Transverse colon (tissue), 3 donors: ENCODE results near the gene STAC3.

Source experiments
- CTCF ChIP-seq, 5 experiments: fragments of 200-600 bp in 3 of 5; fragments of 450-650 bp in 2 of 5; sonication (generic) in 3 of 5; IDR thresholded peaks; 1 replicate in 2 of 5; 2 replicates in 3 of 5; pipeline ENCODE4 v1.5.1; 2016 to 2017; ENCODE audit warnings: antibody characterized with exemption in 5 of 5, inconsistent platforms in 3 of 5, mild to moderate bottlenecking in 2 of 5, moderate library complexity in 1 of 5
- POLR2A ChIP-seq: fragments of 450-650 bp; IDR thresholded peaks from one replicate; pipeline ENCODE4 v1.6.1; 2016; ENCODE audit warnings: antibody characterized with exemption, mild to moderate bottlenecking, moderate library complexity

GRCh38 chr12:57221169-57221917, 29.6 kb downstream of the STAC3 start:
- TF ChIP-seq POLR2A (no peak), CTCF (IDR thresholded peaks at IDR 0.05) (no peak)
